Panc1 (cell line): ENCODE measurements around the gene FOXD2.

Experiments
- POLR2AphosphoS5 ChIP-seq: IDR thresholded peaks from 2 replicates; pipeline ENCODE4 v1.6.1; 2012; ENCODE audit warnings: mild to moderate bottlenecking, low read depth, low read length, moderate library complexity
- SIN3A ChIP-seq: IDR thresholded peaks from 2 replicates; pipeline ENCODE4 v1.6.1; 2012; ENCODE audit warnings: low read depth, mild to moderate bottlenecking, low read length, moderate library complexity, borderline replicate concordance; ENCODE audit not compliant: insufficient read depth
- TCF7L2 ChIP-seq: IDR thresholded peaks from 2 replicates; pipeline ENCODE4 v1.6.1; 2011; ENCODE audit warnings: mild to moderate bottlenecking, low read depth, low read length, inconsistent platforms
- TF ChIP-seq, protein P1 (sequence below): fragments of 450-650 bp; IDR thresholded peaks from 2 replicates; pipeline ENCODE4 v1.5.1; 2017; ENCODE audit warnings: mild to moderate bottlenecking
- TF ChIP-seq, protein P2 (sequence below), 2 experiments: IDR thresholded peaks; 2 replicates each; pipeline ENCODE4 v1.6.1; 2011 to 2012; ENCODE audit warnings: low read depth in 2 of 2, control low read depth in 1 of 2, low read length in 1 of 2, mild to moderate bottlenecking in 1 of 2, moderate library complexity in 1 of 2; ENCODE audit not compliant: insufficient read depth in 1 of 2

GRCh38 chr1:47409311-47410067 is 28.4 kb upstream of the FOXD2 start:
- TF ChIP-seq POLR2AphosphoS5 (no peak), SIN3A (no peak), TCF7L2 (no peak)
- TF ChIP-seq, protein P1, sequence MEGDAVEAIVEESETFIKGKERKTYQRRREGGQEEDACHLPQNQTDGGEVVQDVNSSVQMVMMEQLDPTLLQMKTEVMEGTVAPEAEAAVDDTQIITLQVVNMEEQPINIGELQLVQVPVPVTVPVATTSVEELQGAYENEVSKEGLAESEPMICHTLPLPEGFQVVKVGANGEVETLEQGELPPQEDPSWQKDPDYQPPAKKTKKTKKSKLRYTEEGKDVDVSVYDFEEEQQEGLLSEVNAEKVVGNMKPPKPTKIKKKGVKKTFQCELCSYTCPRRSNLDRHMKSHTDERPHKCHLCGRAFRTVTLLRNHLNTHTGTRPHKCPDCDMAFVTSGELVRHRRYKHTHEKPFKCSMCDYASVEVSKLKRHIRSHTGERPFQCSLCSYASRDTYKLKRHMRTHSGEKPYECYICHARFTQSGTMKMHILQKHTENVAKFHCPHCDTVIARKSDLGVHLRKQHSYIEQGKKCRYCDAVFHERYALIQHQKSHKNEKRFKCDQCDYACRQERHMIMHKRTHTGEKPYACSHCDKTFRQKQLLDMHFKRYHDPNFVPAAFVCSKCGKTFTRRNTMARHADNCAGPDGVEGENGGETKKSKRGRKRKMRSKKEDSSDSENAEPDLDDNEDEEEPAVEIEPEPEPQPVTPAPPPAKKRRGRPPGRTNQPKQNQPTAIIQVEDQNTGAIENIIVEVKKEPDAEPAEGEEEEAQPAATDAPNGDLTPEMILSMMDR: no peak
- TF ChIP-seq, protein P2, sequence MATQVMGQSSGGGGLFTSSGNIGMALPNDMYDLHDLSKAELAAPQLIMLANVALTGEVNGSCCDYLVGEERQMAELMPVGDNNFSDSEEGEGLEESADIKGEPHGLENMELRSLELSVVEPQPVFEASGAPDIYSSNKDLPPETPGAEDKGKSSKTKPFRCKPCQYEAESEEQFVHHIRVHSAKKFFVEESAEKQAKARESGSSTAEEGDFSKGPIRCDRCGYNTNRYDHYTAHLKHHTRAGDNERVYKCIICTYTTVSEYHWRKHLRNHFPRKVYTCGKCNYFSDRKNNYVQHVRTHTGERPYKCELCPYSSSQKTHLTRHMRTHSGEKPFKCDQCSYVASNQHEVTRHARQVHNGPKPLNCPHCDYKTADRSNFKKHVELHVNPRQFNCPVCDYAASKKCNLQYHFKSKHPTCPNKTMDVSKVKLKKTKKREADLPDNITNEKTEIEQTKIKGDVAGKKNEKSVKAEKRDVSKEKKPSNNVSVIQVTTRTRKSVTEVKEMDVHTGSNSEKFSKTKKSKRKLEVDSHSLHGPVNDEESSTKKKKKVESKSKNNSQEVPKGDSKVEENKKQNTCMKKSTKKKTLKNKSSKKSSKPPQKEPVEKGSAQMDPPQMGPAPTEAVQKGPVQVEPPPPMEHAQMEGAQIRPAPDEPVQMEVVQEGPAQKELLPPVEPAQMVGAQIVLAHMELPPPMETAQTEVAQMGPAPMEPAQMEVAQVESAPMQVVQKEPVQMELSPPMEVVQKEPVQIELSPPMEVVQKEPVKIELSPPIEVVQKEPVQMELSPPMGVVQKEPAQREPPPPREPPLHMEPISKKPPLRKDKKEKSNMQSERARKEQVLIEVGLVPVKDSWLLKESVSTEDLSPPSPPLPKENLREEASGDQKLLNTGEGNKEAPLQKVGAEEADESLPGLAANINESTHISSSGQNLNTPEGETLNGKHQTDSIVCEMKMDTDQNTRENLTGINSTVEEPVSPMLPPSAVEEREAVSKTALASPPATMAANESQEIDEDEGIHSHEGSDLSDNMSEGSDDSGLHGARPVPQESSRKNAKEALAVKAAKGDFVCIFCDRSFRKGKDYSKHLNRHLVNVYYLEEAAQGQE (IDR thresholded peaks at IDR 0.05; ENCODE audit: insufficient read depth in 1 of 2, low read depth in 2 of 2, low read length in 1 of 2): no peak
